Dedifferentiated amniotic fluid mesenchymal stem cell (primary cell): Measurements from ENCODE around the gene PLEKHM2.

Experiments used
- DNase-seq: peaks from one replicate; pipeline ENCODE4 v3.0.0-alpha.2; 2016; ENCODE audit errors: extremely low spot score

Gene PLEKHM2

GRCh38 chr1:15724949-15725880 lies 41.1 kb downstream of the PLEKHM2 start:
- DNase-seq = no peak

- DNase-seq = no peak
Observed at GRCh38 chr1:15726508-15726907, 42.4 kb downstream of the PLEKHM2 start.

- no peak for DNase-seq
Observed at GRCh38 chr1:15727021-15727420, 42.9 kb downstream of the PLEKHM2 start.

GRCh38 chr1:15727424-15727823 lies 43.3 kb downstream of the PLEKHM2 start:
- no peak for DNase-seq

- DNase-seq = no peak
Observed at GRCh38 chr1:15727866-15728534, 43.9 kb downstream of the PLEKHM2 start.

- DNase-seq = no peak
Observed at GRCh38 chr1:15728937-15729657, 45.0 kb downstream of the PLEKHM2 start.

- no peak for DNase-seq
Observed at GRCh38 chr1:15730423-15730822, 46.3 kb downstream of the PLEKHM2 start.

GRCh38 chr1:15730936-15731335 lies 46.8 kb downstream of the PLEKHM2 start:
- no peak for DNase-seq

GRCh38 chr1:15731735-15732685 lies 47.9 kb downstream of the PLEKHM2 start:
- no peak for DNase-seq

GRCh38 chr1:15732686-15733081 lies 48.6 kb downstream of the PLEKHM2 start:
- no peak for DNase-seq

GRCh38 chr1:15733218-15733725 lies 49.2 kb downstream of the PLEKHM2 start:
- DNase-seq = no peak

- DNase-seq = no peak
Observed at GRCh38 chr1:15733726-15734226, 49.7 kb downstream of the PLEKHM2 start.

- no peak for DNase-seq
Observed at GRCh38 chr1:15734296-15734695, 50.2 kb downstream of the PLEKHM2 start.

GRCh38 chr1:15734901-15735300 lies 50.8 kb downstream of the PLEKHM2 start:
- DNase-seq = no peak

GRCh38 chr1:15735304-15736037 lies 51.4 kb downstream of the PLEKHM2 start:
- DNase-seq = no peak

GRCh38 chr1:15736038-15736891 lies 52.1 kb downstream of the PLEKHM2 start, which contains the start of gene SLC25A34:
TSS of gene SLC25A34 (plus strand) at chr1:15736258. CDS start at chr1:15736486, 228 bp downstream.
- DNase-seq = no peak

GRCh38 chr1:15736892-15737261 lies 52.8 kb downstream of the PLEKHM2 start:
- DNase-seq = no peak

GRCh38 chr1:15737324-15738319 lies 53.5 kb downstream of the PLEKHM2 start:
- DNase-seq = no peak
